GM12865 (cell line): ENCODE measurements around the gene BRCA2.

Experiments used
- DNase-seq: peaks from one replicate; pipeline ENCODE4 v3.0.0; 2010; ENCODE audit warnings: low read depth
- H3K4me3 ChIP-seq: 2 replicates; pipeline ENCODE4 v1.5.1; 2011; ENCODE audit warnings: mild to moderate bottlenecking, low read depth, low read length, control low read depth
- CTCF ChIP-seq: IDR thresholded peaks from 2 replicates; pipeline ENCODE4 v1.5.1; 2011; ENCODE audit warnings: low read length, control low read depth, low read depth, inconsistent platforms; ENCODE audit not compliant: insufficient read depth; ENCODE audit errors: missing control alignments

The BRCA2 gene

GRCh38 chr13:32310134-32310706 lies 5.1 kb upstream of the BRCA2 start:
- peak; percentile 58 for TF ChIP-seq CTCF
- peak; percentile 71 for DNase-seq
- no peak overlapping the region for H3K4me3 ChIP-seq

DNA sequence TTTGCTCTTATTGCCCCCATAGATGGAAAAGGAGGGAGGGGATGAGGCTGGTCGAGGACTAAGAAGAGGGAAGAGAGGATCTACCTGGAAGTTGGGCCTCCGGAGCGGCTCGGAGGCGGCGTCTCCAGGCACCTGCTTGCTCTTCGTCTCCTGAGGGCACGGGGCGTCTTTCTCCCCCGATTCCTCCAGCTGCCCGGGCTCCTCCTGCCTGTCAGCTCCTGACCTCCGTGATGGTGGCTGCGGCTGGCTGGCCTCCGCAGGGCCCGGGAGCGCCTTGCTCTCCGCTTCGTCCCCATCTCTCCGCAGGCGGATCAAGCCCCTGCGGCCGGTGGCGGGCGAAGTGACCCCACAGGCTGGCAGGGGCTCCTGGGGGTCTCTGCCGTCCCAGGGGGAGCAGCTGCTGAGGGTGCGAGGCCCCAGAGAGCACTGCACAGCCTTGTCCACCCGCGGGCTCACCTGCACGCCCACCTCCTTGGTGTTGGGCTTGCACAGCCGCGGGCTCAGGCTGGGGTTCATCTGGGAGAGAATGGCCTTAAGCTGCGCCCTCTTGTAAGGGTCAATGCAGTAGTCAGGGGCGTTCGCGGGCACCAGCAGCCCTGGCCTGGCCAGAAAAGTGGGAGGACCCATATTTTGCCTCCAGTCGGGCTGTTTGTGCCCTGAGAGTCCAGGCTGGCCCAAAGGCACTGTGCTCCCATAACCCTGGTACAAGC lies 4.0 kb upstream of the BRCA2 start:
- no peak for DNase-seq

DNA sequence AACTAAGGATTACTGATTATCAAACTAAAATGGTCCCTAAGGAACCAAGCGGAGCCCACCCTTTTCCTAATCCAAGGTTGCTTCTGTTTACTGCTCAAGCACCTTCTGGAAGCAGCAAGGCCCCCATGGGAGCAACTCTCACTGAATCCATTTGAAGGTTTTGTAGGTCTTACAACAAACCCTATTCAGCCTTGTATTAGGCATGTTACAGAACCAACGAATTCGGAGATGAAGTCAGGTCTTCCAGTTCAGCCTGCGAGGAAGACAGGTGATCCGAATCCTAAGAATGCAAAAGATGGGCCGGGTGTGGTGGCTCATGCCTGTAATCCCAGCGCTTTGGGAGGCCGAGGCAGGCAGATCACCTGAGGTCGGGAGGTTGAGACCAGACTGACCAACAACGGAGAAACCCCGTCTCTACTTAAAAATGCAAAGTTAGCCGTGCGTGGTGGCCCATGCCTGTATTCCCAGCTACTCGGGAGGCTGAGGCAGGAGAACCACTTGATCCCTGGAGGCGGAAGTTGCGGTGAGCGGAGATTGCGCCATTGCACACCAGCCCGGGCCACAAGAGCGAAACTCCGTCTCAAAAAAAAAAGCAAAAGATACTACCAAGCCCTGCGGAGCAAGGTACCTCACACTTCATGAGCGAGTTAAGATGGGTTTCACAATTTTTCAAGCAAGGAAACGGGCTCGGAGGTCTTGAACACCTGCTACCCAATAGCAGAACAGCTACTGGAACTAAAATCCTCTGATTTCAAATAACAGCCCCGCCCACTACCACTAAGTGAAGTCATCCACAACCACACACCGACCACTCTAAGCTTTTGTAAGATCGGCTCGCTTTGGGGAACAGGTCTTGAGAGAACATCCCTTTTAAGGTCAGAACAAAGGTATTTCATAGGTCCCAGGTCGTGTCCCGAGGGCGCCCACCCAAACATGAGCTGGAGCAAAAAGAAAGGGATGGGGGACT lies 754 bp upstream of the BRCA2 start:
- peak overlapping the region; percentile 75 for H3K4me3 ChIP-seq
- no peak for TF ChIP-seq CTCF
- peak; percentile 75 for DNase-seq

More for the DNA sequence above, 4.0 kb upstream of the BRCA2 start:
- TF ChIP-seq CTCF, result no peak
- no peak overlapping the region for H3K4me3 ChIP-seq

DNA sequence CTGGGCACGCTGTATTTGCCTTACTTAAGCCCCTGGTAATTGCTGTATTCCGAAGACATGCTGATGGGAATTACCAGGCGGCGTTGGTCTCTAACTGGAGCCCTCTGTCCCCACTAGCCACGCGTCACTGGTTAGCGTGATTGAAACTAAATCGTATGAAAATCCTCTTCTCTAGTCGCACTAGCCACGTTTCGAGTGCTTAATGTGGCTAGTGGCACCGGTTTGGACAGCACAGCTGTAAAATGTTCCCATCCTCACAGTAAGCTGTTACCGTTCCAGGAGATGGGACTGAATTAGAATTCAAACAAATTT lies 676 bp downstream of the BRCA2 start:
- peak; percentile 85 for DNase-seq
- TF ChIP-seq CTCF, result no peak
- peak overlapping the region; percentile 75 for H3K4me3 ChIP-seq

GRCh38 chr13:32316501-32316900 lies 1.2 kb downstream of the BRCA2 start:
- no peak for TF ChIP-seq CTCF
- H3K4me3 ChIP-seq, result peak overlapping the region; percentile 75
- no peak for DNase-seq

DNA sequence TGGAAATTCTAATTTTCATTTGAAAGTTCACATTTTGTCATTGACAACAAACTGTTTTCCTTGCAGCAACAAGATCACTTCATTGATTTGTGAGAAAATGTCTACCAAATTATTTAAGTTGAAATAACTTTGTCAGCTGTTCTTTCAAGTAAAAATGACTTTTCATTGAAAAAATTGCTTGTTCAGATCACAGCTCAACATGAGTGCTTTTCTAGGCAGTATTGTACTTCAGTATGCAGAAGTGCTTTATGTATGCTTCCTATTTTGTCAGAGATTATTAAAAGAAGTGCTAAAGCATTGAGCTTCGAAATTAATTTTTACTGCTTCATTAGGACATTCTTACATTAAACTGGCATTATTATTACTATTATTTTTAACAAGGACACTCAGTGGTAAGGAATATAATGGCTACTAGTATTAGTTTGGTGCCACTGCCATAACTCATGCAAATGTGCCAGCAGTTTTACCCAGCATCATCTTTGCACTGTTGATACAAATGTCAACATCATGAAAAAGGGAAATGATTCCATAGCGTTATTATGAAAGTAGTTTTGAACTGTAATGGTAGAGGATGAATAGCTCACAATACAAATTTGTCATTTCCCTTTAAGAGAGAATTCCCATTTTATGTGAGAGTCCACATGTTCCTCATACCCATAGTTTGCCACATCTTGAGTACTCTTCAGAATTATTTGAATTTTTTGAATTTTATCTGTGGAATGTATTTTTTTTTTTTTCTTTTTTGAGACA lies 2.6 kb downstream of the BRCA2 start:
- H3K4me3 ChIP-seq, result no peak overlapping the region
- DNase-seq, result no peak
- TF ChIP-seq CTCF, result no peak
